GM19372 (cell line): ENCODE results near the gene PTPN6.

Source experiments
- ATAC-seq: cut with Tn5 transposase; IDR thresholded peaks from one replicate; pipeline ENCODE4 v1.9.1; 2021; ENCODE audit warnings: mild to moderate bottlenecking, low read depth, moderate library complexity; ENCODE audit not compliant: unreplicated experiment

The PTPN6 gene

DNA sequence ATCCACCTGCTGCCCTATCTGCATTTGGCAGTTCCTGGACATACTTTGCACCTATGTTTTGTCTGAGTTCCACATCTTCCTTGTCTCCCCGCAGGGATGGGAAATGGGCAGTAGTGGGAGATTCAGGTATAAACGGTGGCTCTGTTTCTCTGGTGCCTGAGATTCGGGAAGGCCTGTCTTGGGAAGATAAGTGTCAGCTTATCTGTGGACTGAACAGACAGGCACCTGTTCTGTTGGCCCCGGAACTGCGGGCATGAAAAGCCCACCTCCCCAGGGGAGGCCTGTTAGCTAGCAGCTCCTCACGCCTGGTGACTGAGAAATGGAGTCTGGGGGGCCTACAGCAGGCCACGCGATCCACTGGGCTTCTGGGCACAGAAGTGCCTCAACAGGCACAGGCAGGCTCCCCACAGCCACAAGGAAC, 13.5 kb downstream of the PTPN6 start:
- ATAC-seq = no peak

DNA sequence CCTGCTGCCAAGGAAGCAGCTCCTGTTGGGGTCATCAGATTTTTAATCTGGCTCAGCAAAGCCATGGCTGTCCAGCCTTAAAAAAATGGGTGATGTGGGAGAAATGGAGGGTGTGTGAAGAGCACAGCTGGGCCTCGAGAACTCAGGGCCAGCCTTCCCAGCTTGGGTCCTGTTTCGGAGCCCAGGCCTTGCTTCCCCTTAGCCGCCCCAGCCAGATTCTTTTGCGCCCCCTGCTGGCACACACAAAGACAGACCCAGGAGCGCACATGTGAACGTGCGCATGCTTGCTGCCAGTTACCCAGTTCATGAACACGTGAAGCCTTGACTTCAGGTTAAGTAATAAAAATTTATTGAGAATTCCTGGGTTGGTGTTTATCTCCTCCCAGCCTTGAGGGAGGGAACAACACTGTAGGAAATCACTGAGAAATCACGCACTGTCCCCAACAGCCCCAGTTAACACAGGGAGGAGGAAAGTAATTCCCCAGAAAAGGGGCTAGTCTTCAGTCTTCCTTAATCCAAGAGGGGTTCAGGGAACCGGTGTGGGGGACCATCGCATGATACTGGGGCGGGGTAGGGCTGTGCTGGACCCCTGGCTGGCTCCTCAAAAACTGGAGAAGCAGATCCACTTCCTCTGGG, 14.0 kb downstream of the PTPN6 start:
- no peak for ATAC-seq

DNA sequence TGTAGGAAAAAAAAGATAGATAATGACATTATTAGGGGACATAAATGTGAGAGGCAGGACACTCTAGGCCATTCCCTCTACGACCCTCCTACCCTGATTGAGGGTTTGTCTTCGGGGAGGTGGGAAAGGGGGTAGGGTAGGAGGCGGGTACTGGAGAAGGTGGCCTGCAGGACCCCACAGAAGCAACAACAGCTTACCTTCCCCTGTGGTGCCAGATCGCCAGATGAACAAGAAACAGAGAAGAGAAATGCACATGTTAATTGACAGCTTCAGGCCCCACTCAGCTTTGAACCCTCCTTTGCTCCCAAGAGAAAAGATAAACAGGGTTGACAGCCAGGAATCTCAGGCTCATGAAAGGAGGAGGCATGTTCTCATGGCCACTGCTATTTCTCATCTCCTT, 14.6 kb downstream of the PTPN6 start:
- ATAC-seq = no peak

DNA sequence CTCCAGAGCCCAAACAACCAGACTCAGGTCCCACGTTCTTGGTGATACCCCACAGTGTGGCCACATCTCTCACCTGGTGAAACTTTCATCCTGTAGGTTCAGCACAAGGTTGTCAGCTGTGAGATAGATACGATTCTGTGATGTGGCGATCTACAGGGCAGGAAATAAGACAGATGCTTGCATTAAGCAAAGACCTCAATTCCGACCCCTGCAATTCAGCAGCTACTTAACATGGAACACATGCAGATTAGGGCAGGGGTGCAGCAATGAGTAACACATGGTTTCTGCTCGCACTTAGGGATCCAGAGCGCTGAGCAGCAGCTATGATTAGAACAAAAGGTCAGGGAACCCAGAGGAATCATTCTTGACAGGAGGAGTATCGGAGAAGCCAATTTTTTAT, 15.2 kb downstream of the PTPN6 start:
- no peak for ATAC-seq

DNA sequence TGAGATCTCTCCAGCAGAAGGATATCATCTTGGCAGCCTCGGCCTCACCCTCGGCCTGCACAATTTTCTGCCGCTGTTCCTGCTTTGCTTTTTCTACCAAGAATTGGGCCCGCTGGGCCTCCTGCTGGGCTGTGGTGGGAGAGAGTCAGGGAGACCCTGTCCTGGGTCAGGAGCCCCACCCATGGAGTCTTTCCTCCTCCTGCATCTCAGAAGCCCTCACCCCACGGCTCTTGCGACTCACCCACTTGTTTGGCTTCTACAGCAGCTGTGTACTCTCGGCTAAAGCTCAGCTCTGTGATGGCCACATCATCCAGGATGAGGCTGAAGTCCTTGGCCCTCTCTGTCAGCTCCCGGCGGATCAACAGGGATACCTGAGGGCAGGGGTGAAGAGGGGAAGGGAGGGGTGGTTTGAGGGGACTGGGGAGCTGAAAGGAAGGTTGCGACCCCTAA, 16.5 kb downstream of the PTPN6 start:
- ATAC-seq = no peak

GRCh38 chr12:6968426-6968825, 17.3 kb downstream of the PTPN6 start:
- no peak for ATAC-seq

- ATAC-seq = no peak
Observed at GRCh38 chr12:6970096-6970527, 19.0 kb downstream of the PTPN6 start.

- no peak for ATAC-seq
Observed at GRCh38 chr12:6974180-6974579, 23.0 kb downstream of the PTPN6 start.

DNA sequence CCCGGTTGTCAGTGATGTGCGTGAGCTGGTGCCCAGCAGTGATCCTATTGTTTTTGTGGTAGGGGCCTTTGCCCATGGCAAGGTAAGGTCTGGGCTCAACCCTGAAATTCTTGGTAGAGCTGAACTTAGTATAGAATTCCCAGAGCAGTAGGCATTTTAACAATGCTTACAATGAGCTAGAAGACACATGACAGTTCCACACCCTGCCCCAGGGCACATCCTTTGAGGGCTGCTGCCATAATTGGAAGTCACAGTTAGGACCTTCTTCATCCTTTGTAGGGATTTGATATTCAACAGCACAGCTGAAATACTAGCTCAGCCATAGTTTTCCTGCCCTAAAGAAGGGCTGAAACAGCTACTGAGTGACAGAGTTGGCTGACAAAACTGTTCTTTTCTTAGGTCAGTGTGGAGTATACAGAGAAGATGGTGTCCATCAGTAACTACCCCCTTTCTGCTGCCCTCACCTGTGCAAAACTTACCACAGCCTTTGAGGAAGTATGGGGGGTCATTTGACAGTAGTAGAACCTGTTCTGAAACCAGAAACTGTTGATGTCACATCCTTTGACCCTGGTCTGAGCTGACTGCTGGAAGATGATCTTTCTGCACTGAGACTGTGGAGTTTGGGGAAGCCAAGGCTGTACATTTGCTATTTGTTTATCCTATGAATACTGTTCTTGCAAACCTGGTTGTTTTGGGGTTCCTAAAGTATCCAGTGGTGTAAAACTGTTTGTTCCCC, 24.3 kb downstream of the PTPN6 start:
- ATAC-seq = no peak

DNA sequence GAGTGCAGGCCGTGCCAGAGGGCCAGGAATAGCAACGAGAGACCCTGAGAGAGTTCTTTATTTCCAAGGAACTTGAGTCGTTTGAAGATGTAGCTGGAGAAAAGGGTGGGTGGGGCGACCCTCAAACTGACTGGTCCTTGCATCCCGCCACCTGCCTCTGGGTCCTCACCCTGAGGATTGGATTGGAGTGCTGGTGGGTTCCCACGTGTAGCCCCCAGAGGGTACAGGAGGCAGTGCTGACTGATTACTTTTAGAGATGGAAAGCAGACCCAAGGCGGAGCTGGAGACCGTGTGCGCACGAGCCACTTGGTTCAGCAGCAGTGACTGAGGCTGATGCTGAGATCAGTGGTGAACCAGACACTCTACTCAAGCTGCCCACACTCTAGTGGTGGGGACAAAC, 26.5 kb downstream of the PTPN6 start:
- no peak for ATAC-seq

- ATAC-seq = no peak
Observed at GRCh38 chr12:6978188-6978587, 27.0 kb downstream of the PTPN6 start.

- ATAC-seq = no peak
Observed at GRCh38 chr12:6978611-6979011, 27.5 kb downstream of the PTPN6 start.

DNA sequence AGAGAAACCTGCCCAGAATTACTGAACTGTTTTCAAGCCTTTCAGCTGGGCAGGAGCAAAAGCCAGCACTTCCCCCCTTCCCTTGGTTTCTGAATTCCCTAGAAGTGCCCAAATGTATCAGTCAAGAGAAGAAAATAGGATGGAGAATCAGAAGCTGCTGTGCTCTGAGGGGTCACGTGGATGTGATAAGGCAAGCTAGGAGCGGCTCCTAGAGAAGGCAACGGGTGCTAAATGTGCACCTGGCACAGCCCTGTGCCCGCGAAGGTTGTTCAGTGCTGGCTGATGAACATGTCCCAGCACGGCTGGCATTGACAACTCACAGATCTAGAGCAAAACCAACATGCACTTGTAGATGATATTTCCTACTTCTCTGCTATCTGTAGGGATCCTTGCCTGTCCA, 27.9 kb downstream of the PTPN6 start:
- no peak for ATAC-seq

- no peak for ATAC-seq
Observed at GRCh38 chr12:6979453-6979852, 28.3 kb downstream of the PTPN6 start.

DNA sequence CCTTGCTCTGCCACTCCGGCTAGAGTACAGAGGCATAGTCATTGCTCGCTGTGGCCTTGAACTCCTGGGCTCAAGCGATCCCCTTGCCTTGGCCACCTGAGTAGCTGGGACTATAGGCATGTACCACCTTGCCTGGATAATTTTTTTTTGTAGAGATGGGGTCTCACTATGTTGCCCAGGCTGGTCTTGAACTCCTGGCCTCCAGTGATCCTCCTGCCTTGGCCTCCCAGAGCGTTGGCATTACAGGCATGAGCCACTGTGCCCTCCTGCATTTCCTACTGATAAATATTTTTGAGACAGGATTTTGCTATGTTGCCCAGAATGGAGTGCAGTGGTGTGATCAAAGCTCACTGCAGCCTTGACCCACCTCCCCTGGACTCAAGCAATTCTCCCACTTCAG, 28.9 kb downstream of the PTPN6 start:
- no peak for ATAC-seq

GRCh38 chr12:6980740-6981139, 29.6 kb downstream of the PTPN6 start:
- no peak for ATAC-seq

DNA sequence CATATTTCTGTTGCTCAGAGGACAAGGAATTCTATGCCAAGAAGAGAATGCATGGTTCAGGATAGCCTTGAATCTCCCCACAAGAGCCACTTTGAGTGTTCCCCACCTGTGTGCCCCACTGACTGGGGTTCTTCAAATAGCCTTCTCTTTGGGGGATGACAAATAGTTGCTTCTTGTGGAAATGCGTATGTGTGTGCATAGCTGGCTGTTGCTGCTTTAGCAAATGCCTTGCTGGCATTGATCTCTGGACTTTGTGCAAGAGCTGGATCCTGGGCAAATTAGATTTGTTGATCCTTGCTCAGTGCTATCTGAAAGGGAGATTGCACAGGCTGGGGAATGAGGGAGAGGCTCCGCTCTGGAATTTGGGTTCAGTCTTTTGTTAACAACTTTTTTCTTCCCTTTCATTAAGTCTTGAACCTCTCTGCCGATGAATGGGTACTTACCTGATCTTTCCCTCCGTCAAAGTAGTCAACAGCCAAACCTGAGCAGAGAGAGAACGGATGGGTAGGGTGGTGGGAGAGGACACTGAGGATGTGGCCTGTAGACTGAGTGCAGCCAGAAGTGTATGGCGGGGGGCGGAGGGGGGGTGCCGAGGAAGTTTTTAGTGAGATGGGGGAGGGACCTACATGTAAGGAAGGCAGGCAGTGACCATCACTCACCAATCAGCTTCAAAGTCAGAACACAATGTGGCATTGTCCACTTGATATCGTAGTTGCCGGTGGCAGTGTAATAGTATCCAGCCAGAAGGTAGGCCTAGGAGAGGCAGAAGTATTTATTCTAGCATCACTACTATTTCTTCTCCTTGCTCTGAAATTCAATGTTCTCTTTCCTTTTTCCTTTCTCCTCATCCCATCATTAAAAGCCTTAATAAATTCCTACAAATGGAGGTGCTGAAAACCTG, 30.2 kb downstream of the PTPN6 start:
- no peak for ATAC-seq

GRCh38 chr12:6982532-6982931, 31.4 kb downstream of the PTPN6 start:
- no peak for ATAC-seq

- ATAC-seq = no peak
Observed at GRCh38 chr12:6987956-6988553, 36.9 kb downstream of the PTPN6 start.

DNA sequence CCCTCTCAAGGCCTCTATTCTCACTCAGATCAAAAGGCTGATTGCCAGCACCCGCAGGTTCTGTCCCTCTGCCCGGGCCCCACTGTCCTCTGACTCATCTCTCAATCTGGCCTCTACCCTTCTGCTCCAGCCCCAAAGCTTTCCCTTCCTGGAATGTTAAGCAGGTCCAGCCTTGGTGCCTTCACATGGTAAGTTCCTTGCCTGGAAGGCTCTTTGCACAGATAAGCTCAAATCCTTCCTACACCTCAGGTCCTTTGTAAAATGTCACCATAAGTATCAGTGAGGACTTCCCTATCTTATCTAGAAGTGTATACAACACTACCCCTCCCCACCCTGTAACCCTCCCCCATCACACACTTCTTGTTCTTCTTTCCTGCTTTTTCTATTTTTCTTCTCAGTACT, 44.9 kb downstream of the PTPN6 start:
- ATAC-seq = no peak
